CD4-positive, alpha-beta T cell treated with Interleukin-17A for 4 hours (primary cell): ENCODE data around the gene B9D2.
"Not testable (repeated sequence)": the region's sequence is repeated elsewhere in the genome, so short reads cannot be mapped to it uniquely, and the experiment has no call there.

Experiments used
- DNase-seq: peaks from one replicate; pipeline ENCODE4 v3.0.0-alpha.2; 2020; ENCODE audit warnings: mixed read lengths

Gene B9D2

DNA sequence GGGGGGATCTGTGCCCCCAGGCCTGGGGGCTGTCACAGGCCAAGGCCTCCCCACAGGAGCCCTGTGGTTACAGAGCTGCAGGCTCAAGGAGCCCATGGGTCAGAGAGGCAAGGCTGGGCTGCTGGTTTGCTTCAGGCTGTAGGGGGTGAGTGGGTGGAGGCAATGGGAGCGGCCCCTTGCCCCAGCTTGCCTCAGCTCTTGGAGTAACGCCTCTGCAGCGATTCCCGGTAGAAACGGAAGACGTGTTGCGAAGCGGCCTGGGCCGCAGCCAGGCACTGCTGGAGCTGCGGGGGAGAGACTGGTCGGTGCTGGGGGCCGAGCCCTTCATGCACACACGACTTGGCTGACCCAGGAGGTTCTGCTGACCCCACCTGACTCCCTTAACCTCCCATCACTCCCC lies 22.5 kb upstream of the B9D2 start:
- DNase-seq: no peak

DNA sequence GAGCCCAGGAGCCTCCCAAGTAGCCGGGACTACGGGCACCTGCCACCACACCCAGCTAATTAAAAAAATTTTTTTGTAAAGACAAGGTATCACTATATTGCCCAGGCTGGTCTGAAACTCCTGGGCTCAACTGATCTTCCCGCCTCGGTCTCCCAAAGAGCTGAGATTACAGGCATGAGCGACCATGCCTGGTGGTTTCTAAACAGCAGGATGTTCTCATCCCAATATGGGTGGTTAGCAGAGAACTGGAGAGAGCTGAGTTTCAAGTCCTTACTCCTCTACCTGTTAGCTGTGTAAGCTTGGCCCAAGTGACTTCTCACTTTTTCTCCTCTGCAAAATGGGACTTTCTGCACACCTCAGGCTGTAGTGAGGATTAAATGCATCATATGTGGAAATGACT lies 20.4 kb upstream of the B9D2 start:
- no peak for DNase-seq

DNA sequence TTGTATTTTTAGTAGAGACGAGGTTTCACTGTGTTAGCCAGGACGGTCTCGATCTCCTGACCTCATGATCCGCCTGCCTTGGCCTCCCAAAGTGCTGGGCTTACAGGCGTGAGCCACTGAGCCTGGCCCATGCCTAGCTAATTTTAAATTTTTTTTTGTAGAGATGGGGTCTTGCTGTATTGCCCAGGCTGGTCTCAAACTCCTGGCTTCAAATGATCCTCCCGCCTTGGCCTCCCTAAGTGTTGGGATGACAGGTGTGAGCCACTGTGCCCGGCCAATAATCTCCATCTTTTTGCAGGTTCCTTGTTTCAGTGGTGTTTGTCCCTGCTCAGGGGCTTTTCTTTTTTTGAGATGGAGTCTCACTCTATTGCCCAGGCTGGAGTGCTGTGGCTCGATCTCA lies 17.6 kb upstream of the B9D2 start:
- DNase-seq: not testable (repeated sequence)

DNA sequence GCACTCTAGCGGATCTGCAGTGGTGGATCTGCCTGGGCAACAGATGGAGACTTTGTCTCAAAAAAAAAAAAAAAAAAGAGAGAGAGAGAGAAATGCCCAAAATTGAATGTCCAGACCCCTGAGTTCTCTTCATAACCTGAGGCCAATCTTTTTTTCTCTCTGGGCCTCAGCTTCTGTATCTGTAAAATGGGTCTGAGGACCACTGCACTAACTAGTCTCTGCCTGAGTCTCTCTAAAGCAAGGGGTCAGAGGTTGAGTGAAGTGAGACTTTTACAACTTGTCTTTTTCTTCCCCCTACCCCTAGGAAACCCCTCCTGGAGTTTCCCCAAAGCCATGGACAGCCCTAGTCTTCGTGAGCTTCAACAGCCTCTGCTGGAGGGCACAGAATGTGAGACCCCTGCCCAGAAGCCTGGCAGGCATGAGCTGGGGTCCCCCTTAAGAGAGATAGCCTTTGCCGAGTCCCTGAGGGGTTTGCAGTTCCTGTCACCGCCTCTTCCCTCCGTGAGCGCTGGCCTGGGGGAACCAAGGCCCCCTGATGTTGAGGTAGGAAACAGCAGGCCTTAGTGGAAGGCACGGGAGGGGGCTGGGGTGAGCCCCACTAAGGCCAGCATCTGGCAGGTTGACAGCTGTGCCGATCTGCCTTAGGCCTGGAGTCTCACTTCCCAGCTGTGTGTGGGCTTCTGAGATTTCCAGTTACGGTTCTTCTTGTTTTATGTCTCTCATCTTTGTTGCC lies 14.2 kb upstream of the B9D2 start:
- DNase-seq: no peak

DNA sequence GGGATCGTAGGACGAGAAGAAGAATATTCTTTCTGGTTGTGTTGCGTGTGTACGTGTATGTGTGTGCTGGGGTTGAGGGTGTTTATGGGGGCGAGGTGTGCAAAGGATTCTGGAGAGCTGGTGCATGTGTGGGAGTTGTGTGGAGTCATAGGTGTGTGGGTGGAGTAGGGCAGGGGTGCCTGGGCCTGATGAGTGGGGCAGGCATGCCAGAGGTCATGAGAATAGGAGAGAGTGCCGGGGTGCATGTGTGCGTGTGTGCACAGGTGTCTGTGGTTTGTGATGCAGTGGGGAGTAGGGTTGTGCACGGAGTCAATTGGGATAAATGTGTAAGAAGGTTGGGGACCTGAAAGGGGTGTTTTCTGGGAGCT lies 13.0 kb upstream of the B9D2 start:
- no peak for DNase-seq

DNA sequence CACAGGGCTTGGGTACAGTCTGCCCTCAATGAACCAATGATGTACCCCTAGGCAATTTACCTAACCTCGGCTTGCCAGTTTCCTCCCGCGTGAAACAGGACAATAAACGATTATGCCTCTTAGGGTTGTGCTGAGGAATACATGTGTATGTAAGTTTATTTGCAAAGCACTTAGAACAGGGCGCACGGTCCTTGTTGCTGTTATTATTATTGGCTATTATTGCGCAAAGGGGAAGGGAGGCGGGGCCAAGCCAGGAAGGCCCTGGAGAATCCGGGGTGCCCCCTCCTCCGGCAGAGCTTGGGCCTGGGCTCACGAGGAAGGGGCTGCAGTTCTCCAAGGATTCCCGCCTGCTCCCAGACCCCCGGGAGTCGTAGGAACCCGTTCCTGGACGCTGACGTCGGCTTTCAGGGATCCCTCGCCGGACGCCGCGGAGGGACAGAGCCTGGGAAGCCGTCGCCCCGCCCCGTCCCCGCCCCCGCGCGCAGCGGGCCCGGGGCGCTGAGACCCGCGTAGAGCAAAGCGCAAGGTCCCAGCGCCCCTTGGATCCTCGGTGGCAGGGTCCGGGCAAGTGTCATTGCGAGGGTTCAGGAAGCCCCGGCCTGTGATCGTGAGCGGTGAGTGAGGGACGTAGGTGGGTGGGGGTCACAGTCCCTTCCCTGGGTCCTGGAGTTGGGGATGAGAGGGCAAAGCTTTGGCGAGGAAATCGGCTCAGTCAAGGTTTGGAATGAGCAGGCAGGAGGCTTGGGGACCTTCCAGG lies 12.5 kb upstream of the B9D2 start, which contains the start of gene TMEM91:
Gene TMEM91, plus strand, starts transcription at position 293 of the 757 bp plus-strand sequence. CDS start 1,777 bp downstream, outside the sequence.
- DNase-seq: peak; percentile 52

DNA sequence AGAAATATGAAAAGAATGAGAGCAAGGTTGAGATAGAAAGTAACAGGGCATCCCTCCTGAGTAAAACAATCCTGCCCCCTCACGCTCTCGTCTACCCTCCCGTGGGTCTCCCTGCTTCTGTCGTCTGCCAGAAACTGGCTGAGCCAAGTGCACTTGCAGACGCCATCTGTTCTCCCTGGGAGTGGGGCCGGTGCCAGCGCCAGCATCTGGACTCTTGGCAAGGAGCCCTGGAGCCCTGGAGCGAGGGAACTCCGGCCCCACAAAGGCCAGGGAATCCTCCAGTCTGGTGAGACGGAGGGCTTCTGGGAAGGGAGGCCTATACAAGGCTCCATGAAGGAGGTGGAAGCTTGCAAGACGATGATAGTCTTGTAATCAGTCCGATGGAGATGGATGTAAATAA lies 10.0 kb upstream of the B9D2 start:
- DNase-seq: no peak

DNA sequence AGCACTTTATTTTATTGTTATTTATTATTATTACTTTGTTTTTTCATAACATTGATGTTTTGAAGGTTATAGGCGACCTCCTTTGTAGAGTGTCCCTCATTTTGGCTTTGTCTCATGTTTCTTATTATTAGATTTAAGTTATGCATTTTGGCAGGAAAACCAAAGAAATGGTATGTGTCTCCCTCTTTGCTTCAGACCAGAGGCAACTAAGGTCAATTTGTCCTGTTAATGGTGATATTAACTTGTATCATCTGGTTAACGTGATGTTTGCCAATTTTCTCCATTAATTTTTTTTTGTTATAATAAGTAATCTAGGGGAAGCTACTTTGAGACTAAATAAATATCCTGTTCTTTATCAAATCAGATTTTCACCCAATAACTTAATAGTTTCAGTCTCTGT lies 8.6 kb upstream of the B9D2 start:
- no peak for DNase-seq

DNA sequence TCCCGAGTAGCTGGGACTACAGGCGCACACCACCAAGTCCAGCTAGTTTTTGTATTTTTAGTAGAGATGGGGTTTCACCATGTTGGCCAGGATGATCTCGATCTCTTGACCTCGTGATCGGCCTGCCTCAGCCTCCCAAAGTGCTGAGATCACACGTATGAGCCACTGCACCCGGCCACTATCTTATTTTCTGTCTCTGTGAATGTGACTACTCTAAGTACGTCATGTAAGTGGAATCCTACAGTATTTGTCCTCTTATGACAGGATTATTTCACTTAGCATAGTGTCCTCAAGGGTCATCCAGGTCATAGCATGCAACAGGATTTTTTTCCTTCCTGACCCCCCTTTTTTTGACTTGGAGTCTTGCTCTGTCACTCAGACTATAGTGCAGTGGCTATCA lies 7.6 kb upstream of the B9D2 start:
- DNase-seq: no peak

DNA sequence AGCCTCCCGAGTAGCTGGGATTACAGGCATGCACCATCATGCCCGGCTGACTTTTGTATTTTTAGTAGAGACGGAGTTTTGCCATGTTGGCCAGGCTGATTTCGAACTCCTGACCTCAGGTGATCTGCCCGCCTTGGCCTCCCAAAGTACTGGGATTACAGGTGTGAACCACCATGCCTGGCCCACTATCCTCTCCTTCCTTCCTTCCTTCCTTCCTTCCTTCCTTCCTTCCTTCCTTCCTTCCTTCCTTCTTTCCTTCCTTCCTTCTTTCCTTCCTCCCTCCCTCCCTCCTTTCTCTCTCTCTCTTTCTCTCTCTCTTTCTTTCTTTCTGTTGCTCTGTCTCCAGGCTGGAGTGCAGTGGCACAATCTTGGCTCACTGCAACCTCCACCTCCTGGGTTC lies 7.2 kb upstream of the B9D2 start:
- DNase-seq: not testable (repeated sequence)

DNA sequence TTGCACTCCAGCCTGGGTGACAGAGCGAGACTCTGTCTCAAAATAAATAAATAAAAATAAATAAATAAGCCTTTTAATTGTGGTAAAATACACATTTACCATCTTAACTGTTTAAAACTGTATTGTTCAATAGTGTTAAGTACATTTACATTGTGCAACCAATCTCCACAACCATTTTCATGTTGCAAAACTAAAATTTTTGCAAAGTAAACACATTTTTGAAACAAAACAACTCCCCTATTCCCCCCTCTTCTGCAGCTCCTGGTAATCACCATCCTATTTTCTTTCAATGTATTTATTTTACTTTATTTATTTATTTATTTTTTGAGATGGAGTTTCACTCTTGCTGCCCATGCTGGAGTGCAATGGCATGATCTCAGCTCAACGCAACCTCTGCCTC lies 5.8 kb upstream of the B9D2 start:
- no peak for DNase-seq

DNA sequence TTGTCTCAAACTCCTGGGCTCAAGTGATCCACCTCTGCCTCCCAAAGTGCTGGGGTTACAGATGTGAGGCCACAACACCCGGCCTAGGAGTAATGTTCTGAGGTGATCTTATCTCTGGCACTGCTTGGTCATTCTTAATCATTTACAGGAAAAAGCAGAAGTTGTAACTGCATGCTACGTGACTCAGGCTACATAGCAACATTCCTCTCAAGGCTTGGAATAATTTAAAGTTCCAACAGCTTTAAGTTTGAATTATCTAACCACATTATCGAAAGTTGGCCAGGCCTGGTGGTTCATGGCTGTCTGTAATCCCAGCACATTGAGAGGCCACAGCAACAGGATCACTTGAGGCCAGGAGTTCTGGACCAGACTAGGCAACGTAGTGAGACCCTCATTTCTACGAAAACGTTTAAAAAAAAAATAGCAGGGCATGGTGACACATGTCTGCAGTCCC lies 3.9 kb upstream of the B9D2 start:
- DNase-seq: no peak

DNA sequence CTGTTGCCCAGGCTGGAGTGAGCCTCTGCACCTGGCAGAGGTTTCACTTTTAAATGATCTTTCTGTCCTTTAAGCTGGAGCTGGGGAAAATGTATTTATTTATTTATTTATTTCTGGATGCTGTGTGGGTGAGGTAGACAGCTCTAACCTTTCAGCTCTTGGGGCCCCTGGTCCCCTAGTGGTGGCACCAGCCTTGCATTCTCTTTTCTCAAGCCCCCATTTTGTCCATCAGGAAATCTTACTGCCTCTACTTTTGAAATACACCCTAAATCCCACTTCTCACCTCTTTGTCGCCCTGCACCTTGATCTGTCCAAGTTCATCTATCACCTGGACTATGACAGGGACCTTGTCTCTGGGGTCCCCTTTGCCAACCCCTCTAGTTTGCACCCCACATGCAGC lies 2.1 kb upstream of the B9D2 start:
- no peak for DNase-seq

DNA sequence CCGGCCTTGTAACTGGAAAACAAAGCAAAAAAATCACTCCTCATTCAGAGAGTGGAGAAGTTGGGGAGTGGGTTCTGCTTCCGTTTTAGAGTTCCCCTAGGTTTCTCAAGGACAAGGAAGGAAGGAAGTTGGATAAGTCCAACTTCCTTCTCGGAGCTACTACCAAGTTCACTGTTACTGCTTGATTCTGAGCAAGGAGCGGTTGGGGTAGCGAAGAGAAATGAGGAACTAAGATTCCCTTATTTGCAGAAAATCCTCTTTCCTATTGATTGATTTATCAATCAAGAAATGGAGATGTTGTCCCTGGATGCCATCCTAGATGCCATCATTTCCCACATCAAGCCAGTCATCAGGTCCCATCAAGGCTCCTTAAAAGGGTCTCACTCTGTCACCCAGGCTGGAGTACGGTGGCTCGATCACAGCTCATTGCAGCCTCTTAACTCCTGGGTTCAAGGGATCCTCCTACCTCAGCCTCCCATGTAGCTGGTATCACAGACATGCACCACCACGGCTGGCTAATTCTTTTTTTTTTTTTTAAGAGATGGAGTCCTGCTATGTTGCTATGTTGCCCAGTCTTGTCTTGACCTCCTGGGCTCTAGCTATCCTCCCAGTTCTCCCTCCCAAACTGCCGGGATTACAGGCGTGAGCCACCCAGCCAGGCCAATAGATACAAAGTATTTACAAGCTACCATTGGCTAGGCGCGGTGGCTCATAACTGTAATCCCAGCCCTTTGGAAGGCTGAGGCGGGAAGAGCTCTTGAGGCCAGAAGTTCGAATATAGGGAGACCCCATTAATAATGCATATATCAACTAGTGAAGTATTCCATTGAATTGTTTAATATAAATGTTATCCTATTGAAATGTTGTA lies 809 bp upstream of the B9D2 start:
- DNase-seq: no peak

DNA sequence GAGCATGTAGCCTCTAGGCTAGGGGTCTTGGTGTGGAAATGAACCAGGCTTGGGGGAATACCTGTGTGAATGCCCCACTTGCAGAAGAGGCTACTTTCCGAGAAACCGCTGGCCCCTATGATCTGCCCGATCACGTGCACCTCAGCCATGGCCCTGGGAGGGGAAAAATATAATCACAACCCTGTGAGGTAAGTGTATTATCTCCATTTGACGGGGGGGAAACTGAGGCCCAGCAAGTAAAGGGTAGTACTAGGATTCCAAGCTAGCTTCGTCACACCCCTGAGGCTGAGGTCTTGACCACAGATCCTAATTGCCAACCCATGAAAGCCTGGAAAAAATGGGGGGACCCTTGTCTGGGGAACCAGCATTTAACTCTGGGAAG lies 587 bp downstream of the B9D2 start:
- DNase-seq: no peak

DNA sequence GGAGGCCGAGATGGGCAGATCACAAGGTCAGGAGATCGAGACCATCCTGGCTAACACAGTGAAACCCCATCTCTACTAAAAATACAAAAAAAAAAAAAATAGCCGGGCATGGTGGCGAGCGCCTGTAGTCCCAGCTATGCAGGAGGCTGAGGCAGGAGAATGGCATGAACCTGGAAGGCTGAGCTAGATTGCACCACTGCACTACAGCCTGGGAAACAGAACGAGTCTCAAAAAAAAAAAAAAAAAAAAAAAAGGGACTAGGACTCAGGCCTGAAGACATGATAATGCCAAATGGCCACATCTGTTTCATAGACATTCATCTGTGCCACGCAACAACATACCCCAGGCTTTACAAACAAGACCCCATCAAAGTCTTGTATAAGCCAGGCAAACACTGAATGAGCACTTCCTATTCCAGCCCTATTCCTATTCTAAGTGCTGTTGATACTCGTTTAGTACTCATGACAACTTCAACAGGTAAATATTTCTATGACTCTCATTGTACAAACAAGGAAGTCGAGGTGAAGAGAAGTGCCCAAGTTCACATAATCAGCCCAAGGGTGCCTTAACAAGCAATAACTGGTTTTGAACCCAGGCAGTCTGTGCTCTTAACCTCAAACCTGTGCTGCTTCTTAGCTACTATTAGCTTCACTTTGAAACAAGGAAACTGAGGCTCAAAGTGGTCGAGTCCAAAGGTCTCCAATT lies 1.7 kb downstream of the B9D2 start:
- DNase-seq: no peak

DNA sequence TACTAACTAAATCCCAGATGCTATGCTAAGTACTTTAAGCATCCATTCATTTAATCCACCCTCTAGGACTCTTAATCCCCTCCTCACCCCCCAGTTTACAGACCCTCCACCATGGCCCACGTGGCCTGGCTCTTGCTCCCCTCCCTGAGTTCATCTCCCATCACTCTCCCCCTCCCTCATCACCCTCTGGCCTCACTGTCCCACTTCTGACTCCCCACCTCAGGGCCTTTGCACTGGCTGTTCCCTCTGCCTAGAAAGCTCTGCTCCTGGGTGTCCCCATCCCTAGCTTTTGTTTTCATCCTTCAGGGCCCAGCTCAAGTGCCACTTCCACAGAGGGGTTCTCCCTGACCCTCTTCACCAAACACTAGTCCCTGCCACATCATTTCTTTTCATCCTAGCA lies 4.2 kb downstream of the B9D2 start:
- no peak for DNase-seq

DNA sequence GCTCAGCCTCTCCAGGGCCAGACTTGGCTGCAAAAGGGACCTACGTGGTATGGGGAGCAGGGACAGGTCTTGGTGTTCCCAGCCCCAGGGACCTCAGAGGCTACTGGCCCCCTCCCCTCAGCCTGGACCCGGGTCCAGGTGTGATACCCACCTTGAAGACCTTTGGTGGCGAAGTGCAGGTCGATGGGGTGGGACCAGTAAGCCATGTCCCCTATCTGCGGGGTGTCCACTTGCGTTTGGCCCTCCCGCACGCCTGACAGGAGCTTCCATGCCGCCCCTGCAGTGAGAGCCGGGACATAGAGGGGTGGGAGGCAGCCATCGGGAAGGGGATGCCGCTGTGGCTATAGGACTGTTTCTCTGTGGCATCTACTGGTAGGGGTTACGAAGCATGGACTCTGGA lies 6.2 kb downstream of the B9D2 start:
- DNase-seq: no peak

DNA sequence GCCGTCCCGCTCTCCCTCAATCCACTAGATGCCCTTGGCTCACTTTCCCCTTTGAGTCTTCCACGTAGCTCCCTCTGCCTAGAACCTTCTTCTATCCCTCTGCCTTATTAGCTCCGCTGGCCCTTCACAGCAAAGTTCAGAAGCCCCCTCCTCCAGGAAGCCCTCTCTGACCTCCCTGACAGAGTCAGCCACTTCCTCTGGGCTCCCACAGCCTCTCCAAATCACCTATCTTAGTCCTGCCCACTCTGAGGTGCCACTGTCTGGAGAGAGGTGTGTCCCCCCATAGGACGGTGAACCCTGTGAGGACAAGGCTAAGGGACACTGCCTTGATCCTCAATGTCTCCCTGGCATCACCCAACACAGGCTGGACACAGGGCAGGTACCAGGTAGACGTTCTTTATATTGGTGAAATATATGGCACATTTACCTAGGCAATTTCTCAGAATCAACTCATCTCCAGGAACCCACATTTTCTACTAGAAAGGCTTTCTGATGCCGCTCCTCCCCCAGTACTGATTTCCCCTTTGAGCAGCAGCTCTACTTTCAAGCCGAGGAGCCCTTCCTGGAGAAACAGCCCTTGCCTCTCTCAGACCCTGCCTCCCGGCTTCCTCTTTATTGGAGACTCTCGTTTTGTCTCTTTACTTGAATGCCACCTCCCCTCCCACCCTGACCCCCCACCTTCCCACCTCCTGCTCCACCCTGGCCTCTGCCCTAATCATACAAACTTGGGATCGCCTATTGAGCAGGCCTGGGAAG lies 6.8 kb downstream of the B9D2 start:
- DNase-seq: peak; percentile 57

DNA sequence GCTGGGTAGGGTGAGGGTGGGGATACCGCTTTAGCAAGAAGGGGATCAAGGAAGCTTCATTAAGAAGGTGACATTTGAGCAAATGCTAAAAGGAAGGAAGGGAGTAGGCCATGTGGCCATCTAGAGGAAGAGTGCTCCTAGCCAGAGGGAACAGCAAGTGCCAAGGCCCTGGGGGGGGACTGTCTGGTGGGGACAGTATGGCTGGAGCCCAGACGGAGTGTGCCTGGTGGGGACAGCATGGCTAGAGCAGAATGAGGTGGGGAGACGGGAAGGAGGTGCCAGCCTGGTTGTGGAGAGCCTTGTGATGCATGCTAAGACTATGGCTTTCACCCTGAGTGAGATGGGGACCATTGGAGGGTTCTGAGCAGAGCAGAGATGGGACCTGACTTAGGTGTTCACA lies 8.1 kb downstream of the B9D2 start:
- DNase-seq: no peak

DNA sequence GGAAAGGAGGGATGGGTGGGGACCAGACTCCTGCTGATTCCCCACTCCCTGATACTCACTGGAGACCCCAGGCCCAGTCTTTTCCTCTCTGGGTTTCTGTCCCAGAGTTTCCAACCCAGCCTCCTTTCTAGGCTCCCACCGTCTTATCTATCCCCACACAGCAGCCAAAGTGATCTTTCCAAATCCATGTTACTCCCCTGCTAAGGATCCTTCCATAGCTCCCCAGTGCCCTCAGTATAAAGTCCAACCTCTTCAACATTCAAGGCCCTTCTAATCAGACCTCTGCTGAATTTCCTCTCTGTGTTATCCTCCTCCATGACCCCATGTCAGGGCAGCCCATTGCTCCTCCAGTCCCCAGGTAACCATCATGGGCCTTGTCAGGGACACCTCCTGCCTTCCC lies 8.9 kb downstream of the B9D2 start:
- DNase-seq: no peak

DNA sequence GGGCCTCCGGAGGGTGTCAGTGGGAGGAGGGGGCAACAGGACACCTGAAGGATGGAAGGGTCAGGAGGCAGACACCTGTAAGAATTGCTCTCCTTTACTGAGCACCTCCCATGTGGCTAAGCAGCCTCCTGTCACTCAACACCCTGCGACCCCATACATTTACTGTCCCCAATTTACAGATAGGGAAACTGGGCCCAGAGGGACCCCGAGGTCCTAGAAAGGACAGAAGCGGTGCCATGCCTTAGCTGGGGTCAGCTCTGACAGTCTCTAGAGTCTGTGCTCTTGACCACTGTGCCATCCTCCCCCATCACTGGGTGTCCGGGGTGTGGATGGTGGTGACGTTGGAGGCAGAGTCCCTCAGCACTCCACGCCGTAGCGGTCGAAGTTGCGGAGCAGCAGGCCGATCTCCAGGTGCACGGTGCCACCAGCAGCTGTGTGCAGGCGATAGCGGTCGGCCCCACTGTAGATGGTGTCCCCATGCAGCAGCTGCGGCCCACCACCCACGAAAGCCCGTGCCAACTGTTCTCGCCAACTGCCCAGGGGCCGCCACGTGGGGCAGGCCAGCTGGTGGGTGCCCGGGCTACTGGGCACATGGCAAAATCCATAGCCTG lies 9.5 kb downstream of the B9D2 start:
- DNase-seq: no peak
